ENCODE results near the gene DPP10. TPM values are rescaled to one million over a fixed set of nuclear protein-coding genes. Genes with fewer than 3 reads are reported as not detected.

DPP10 gene
- total RNA-seq, 1 experiment from 2014 or later: not detected

- Histone ChIP-seq H3K27ac (ENCODE audit: low read length) (no peak overlapping the region), H3K27me3 (ENCODE audit: control insufficient read depth, insufficient read depth, low read length) (no peaks in the 10 kb centered on the region), H3K4me3 (ENCODE audit: low read depth in 2 of 2, low read length in 2 of 2) (no peak overlapping the region), H3K9me3 (ENCODE audit: control insufficient read depth, insufficient read depth, low read depth, low read length) (no peaks in the 10 kb centered on the region), H3K36me3 (ENCODE audit: control insufficient read depth, insufficient read depth, low read length) (no peaks in the 10 kb centered on the region), H3K4me1 (ENCODE audit: control insufficient read depth, insufficient read depth, low read length) (no peaks in the 10 kb centered on the region)
- TF ChIP-seq CTCF (IDR thresholded peaks at IDR 0.05) (no peak), TCF7L2 (IDR thresholded peaks at IDR 0.05; ENCODE audit: low read depth, low read length) (no peak), POLR2AphosphoS5 (IDR thresholded peaks at IDR 0.05; ENCODE audit: low read depth, low read length) (no peak), SIN3A (IDR thresholded peaks at IDR 0.05; ENCODE audit: borderline replicate concordance, insufficient read depth, low read depth, low read length) (no peak), REST (IDR thresholded peaks at IDR 0.05; ENCODE audit: insufficient read depth in 1 of 2, low read depth in 2 of 2, low read length in 1 of 2) (no peak)
- ChIA-PET CTCF (no interaction called here), POLR2A (no interaction called here)
- intact Hi-C loops (cut with micrococcal nuclease; ENCODE audit: unreplicated experiment) (no loop called here), in situ Hi-C loops (cut with HindIII; ENCODE audit: low pct_unique_long_range_greater_than_20kb, low sequenced_read_pairs) (no loop called here)
- DNase-seq (ENCODE audit: low read depth, low spot score) (no peak), ATAC-seq (no peak)
- BruUV-seq (replicated peaks): no TSS peak
Observed at GRCh38 chr2:114426756-114427155, 15.7 kb upstream of the DPP10 start.

- CTCF ChIA-PET: no interaction called here
- H3K27me3 ChIP-seq (ENCODE audit: control insufficient read depth, insufficient read depth, low read length): no peaks in the 10 kb centered on the region
- no peak for TF ChIP-seq REST (IDR thresholded peaks at IDR 0.05; ENCODE audit: insufficient read depth in 1 of 2, low read depth in 2 of 2, low read length in 1 of 2)
- no peak for TF ChIP-seq CTCF (IDR thresholded peaks at IDR 0.05)
- TF ChIP-seq TCF7L2 (IDR thresholded peaks at IDR 0.05; ENCODE audit: low read depth, low read length): no peak
- TF ChIP-seq SIN3A (IDR thresholded peaks at IDR 0.05; ENCODE audit: borderline replicate concordance, insufficient read depth, low read depth, low read length): no peak
- TF ChIP-seq POLR2AphosphoS5 (IDR thresholded peaks at IDR 0.05; ENCODE audit: low read depth, low read length): no peak
- DNase-seq (ENCODE audit: low read depth, low spot score) (no peak), ATAC-seq (no peak)
- no peaks in the 10 kb centered on the region for H3K9me3 ChIP-seq (ENCODE audit: control insufficient read depth, insufficient read depth, low read depth, low read length)
- POLR2A ChIA-PET: no interaction called here
- in situ Hi-C loops (cut with HindIII; ENCODE audit: low pct_unique_long_range_greater_than_20kb, low sequenced_read_pairs): no loop called here
- H3K27ac ChIP-seq (ENCODE audit: low read length): no peak overlapping the region
- BruUV-seq (replicated peaks): no TSS peak
- intact Hi-C loops (cut with micrococcal nuclease; ENCODE audit: unreplicated experiment): no loop called here
- no peaks in the 10 kb centered on the region for H3K4me1 ChIP-seq (ENCODE audit: control insufficient read depth, insufficient read depth, low read length)
- H3K4me3 ChIP-seq (ENCODE audit: low read depth in 2 of 2, low read length in 2 of 2): no peak overlapping the region
- no peaks in the 10 kb centered on the region for H3K36me3 ChIP-seq (ENCODE audit: control insufficient read depth, insufficient read depth, low read length)
Observed at GRCh38 chr2:114436329-114436728, 6.1 kb upstream of the DPP10 start.
